Left kidney (tissue), 2 donors: Measurements from ENCODE around the gene NAPB. TPM values are rescaled to one million over a fixed set of nuclear protein-coding genes. Genes with fewer than 3 reads are reported as not detected.

Source experiments
- DNase-seq: peaks from one replicate; pipeline ENCODE4 v3.0.0-alpha.2; 2013
- polyA plus RNA-seq: library from polyadenylated mRNA; unstranded; fragments of 120-200 nt; gene quantifications from one replicate; pipeline ENCODE4 v1.2.1, GENCODE V29; 2013; ENCODE audit not compliant: insufficient read length

The NAPB gene
- polyA plus RNA-seq, 1 donor, result 28.2 TPM

DNA sequence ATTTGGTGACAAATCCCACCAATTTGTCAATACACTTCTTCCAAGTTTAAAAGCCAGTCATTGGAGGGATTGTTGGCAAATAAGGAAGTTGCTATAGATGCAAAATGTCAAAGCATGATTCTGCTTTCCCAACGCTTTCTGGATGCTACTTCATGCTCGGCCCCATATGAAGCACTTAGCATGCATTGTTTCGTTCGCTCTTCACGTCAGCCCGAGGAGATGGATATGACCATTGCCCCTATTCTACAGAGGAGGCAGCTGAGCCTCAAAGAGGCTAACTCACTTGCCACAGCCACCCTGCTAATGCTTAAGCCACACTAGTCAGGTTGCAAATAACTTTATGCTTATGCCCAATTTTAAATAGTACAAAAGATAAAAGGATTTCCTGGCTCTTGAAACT is 73.5 kb downstream of the NAPB start:
- no peak for DNase-seq

DNA sequence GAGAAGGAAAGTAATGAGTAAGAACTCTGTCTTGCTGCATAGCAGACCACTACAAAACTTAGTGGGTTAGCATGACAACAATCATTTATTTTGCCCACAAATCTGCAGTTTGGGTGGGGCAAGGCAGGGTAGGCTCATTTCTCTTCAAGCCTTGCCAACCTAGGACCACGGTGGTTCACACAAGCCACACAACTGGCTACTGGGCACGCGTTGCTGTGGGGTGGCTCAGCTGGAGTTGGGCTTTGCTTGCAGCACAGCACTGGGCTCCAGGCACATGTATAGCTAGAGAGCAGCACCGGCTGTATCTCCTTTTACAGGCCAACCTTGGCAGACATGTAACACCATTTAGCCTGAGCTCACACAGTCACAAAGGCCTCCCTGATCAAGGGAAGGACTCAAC is 75.3 kb downstream of the NAPB start:
- no peak for DNase-seq

DNA sequence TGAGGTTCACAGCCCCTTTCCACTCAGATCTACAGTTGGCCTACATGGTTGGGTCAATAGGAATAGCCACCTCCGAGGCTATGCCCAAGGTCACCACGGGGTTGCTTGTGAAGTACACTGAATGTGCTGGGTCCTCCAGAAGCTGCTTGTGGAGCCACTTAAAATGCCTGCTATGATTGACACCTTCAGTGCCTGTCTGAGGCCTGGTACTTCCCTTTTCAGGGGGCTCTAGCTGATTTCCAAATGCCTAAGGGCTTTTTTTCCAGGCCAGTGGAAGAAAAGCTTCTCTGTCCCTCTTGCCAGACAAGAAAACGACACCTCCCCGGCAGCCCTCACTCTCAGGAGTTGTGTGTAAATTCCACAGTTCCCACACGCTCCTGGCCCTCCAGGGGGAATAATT is 77.0 kb downstream of the NAPB start:
- DNase-seq, result no peak

DNA sequence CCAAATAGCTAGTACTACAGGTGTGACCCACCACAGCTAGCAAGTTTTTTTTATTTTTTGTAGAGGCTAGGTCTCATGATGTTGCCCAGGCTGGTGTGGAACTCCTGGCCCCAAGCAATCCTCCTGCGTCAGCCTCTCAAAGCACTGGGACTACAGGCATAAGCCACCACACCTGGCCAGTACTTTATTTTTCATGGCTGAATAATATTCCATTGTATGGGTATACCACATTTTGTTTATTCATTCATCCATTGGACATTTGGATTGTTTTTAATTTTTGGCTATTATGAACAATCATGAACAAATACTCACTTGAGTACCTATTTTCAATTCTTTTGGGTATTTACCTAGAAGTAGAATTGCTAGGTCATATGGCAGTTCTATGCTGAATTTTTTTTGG is 77.7 kb downstream of the NAPB start:
- DNase-seq, result no peak

DNA sequence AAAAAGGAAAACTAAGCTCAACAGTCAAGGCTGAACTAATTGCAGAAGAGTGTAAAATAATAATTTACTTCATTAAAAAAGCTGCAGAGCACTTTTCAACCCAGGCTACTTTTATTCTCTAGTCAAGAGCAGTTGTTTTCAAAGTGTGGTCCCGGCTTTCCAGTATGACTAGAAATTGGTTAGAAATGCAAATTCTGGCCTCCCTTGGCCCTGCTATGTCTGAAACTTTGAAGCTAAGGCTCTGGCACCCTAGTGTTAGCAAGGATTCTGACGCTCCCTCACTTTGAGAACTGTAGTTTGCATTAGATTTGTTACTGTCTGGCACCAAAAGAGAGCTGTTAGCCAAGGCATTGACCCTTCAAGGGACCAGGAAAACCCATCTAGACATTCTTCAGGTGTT is 80.2 kb downstream of the NAPB start:
- DNase-seq, result no peak

DNA sequence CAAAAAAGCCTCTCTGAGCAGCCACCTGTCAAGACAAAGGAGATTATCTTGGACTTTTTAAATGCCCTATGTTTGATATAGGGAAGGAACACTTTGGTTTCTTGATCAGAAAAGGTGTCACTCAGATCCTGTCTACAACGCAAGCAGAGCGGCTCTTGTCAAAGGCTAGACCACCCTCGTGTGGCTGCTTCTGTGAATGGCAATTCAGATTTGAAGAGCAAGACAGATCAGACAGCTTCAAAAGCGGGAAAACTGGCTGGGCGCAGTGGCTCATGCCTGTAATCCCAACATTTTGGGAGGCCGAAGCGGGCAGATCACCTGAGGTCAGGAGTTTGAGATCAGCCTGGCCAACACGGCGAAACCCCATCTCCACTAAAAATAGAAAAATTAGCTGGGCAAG is 80.8 kb downstream of the NAPB start:
- peak; percentile 55 for DNase-seq

DNA sequence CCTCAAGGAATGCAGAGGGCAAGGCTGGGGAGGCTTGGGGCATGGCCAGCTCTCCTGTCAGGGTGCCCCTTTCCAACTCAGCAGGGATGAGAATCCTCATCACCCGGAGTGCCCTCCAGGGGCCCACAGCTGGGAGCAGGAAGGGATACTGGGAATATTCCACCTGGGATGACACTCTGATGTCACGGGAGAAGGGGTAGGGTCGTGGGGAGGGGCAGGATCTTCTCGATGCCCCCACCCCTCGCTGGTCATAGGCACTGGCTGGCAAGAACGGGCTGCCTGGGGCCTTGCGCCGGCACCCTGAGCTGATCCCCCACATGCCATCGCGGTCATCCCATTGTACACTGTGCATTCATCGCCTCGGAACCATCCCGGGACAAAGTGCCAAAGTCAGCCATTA is 81.3 kb downstream of the NAPB start:
- no peak for DNase-seq

DNA sequence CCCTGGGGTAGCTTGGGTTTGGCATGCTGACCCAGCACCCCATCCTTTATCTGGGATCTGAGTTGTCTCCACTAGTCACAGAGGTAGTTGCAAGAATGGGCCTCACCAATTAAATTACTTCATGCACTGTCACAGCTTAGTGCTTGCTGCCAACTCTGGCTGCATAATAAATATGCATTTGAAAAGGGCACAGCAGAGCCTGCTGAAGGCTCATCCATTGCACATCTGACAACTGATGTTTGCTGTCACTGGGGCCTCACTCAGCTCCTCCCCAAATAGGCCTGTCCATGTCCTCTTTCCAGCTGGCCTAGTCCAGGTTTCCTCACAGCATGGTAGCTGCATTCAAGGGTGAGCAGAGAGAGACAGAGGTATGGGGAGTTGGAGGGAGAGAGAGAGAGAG is 84.0 kb downstream of the NAPB start:
- DNase-seq, result no peak

DNA sequence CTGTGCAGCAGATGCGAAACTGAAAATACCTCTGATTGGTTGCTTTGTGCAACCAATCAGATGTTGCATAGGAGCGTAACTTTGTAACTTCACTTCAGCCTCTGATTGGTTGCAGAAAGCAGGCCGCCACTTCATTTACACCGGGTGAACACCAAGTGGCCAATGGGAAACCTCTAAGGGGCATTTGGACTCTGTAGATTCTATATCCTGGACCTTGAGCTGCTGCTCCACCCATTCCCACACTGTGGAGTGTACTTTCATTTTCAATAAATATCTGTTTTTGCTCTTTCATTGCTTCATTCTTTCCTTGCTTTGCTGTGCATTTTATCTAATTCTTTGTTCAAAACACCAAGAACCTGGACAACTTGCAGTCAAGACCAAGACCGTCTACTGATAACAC is 84.8 kb downstream of the NAPB start:
- DNase-seq, result no peak

DNA sequence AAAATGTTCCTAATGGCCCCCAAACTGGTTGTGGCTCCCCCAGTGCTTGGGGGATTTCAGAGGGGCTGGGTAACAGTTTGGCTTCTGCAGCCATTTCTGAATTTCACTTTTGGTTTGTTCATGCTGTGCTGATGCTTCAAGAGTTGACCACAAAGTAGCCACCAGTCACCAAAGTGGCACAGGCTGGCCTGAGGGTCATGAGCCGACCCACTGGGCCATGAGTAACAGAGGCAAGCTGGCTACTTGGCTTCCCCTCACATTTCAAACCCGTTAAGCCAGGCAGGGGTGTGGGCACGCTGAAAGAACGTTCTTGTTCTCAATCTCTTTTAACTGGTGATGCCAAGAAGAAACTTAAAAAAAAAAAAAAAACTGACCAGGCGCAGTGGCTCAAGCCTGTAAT is 85.8 kb downstream of the NAPB start:
- DNase-seq, result no peak

DNA sequence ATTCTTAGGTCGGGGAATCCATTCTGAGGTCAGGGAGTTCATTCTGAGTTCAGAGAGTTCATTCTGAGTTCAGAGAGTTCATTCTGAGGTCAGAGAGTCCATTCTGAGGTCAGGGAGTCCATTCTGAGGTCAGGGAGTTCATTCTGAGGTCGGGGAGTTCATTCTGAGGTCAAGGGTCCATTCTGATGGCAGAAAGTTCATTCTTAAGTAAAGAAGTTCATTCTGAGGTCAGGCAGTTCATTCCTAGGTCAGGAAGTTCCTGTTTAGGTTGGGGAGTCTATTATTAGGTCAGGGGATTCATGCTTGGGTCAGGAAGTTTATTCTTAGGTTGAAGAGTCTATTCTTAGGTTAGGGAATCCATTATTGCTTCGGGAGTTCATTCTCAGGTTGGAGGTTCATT is 87.2 kb downstream of the NAPB start:
- no peak for DNase-seq

DNA sequence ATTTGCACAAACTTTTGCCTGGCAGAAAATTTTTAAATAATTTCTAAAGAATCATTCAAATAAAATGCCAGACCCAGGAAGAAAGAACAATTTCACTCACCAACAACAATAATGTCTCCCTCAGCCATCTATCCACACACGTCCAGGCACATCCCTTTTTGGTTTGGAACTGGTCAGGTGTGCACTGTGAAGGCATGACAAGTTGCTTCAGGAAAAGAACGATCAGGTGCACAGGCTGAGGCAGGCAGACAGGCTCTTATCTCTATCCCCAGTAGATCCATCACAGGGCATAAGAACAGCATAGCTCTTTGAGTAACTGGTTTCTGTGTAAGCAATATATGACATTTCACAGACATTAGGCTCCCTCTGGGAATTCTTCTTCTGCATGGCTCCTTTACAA is 88.8 kb downstream of the NAPB start:
- DNase-seq, result no peak

DNA sequence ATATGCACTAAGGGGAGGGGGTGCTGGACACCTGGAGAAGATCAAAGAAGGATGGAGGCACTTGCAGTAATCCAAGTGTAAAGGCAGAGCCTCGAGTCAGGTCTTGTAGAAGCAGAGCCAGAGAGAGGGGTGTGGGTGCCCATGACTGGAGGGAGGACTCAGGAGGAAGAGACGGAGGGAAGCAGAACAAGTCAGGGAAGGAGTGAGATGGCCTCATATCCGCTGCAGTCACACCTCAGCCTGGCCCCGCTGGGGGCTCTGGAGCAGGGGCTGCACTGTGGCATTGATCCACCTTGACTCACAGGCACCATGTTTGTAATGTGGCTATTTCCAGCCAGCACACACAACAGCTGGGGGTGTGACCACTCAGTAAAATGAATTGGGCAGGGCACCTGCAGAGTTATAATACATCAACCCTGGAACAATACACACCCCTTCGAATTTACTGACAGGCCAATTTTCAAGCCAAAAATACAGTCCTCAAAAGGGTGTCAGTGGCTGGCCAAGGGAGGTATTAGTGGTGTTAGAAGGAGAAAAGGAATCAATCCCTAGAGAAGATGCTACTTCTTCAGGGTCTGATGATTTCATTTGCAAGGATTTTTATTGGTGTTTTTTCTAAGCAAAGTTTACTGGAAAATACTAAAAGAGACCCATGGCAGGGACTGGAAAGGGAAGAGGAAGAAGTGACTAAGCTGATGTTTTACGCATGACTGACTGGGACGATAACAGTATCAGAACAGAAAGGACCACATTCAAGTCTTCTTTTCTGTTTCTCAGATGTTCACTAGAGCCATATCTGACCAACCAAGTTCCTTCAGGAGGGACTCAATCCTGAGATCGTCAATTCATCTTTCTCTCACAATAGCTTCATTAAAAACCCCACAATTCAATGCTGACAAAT is 89.6 kb downstream of the NAPB start:
- DNase-seq, result no peak

DNA sequence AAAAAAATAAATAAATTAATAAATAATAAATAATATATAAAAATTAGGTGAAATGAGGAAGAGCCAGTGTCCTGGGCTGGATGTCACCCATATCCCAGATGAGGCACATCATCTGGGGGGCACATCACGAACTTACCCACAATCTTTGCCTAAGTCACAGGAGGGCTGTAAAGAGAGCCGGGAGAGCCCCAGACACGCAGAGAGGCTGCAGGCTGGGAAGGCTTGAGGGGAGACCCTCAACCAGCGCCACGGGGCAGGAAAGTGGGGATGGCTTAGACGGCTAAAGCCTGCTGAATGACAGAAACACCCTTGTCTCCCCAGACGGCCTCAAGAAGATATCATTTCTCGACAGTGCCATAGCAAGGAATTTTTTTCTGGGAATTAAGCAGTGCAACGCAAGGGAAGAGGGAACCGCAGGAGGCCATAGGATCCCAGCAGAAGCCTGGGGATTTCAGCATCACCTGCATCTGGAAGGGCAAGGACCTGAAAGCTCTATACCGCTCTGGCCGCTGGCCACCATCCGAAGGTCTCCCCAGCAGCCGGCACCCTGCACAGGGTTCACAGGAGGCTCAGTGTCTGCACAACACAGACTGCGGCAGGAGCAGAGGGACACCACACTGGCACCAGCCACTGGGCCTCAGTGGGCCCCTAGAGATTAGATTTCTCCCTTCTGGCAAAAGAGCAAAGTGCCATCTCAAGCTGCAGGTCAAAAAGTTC is 93.5 kb downstream of the NAPB start:
- no peak for DNase-seq

DNA sequence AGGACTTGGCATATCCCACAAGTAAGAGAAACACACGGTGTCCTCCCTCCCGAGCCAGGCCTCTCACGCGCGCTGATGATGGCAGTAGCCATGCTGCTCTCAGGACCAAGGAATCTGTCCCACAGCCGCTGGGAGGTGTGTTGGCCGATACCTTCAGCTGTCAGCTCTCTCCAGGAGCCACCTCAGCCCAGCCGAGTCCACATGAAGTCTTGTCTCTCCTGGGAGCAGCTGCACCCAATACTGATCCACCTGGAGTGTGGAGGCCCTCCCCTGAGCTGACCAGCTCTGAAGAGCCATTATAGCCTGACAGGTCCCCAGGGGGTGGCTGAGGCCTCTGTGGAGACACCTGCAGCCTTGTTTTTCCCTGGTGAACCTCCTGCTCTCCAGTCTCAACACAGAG is 94.5 kb downstream of the NAPB start:
- no peak for DNase-seq

DNA sequence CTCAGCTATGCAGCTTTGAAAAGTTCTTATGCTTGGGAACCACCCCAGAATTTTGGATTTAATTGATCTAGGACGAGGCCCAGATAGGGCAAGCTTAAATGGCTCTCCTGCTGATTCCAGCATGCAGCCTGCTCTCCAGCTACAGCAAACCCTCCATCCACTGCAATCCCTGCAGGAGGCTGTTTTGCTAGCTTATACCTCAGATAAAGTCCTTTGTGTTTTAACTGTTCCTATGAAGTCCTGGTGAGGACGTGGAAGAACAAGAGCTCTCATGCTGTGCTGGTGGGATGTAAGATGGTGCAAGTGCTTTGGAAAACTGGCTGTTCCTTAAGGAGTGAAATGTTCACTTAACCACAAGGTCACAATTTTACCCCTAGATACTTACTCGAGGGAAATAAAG is 96.2 kb downstream of the NAPB start:
- DNase-seq, result no peak

Other genes starting within 250 kb of the NAPB start
- 17.2 TPM for gene NXT1, start 70.7 kb downstream of the NAPB start, polyA plus RNA-seq
- gene GZF1, start 59.3 kb downstream of the NAPB start, polyA plus RNA-seq, result 14.7 TPM
- gene CSTL1, start 18.2 kb upstream of the NAPB start, polyA plus RNA-seq, result not detected
- not detected for gene CST11, start 31.4 kb upstream of the NAPB start, polyA plus RNA-seq
- gene CST8, start 69.6 kb upstream of the NAPB start, polyA plus RNA-seq, result not detected
- gene CST9L, start 147.0 kb upstream of the NAPB start, polyA plus RNA-seq, result not detected
- 0.08 TPM for gene CST9, start 184.4 kb upstream of the NAPB start, polyA plus RNA-seq
- gene CST3, start 216.5 kb upstream of the NAPB start, polyA plus RNA-seq, result 115 TPM